ENCODE data around the gene SLC23A3.

The SLC23A3 gene

DNA sequence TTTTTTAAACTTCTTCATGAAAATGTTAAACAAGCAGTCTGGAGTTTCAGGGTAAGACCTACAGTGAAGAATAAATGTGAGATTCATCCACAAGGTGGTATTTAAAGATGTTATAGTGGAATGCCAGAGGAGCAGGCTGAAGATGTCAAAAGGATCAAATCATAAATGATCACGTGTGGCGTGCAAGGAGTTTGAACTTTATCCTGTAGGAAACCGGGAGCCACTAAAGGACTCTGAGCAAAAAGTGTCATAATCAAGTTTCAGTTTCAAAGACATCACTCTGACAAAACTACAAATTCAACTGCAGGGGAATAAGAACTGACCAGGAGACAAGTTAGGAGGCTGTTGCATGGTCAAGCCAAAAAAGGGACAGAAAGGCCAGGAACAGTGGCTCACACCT, 29.1 kb downstream of the SLC23A3 start:
- no peak for DNase-seq

- no peak for DNase-seq
These were observed 35.9 kb downstream of the SLC23A3 start for GRCh38 chr2:219133976-219134375.

DNA sequence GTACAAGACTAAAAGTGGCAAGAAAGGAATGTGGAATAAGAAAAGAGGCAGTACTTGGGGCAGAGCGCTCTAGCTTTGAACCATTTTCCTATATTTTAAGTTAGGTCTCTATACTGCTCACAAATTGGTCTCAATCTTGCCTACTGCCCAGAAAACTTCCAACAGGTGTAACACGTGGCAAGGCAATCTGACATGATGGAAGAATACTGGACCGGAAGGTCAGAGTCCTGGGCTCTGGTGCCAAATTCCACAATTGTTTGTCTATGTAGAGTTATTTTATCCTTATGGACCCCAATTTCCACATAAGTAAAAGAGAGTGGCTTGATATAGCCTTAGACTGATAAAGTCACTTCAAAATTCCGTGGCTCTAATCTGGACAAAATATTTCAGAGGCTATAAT, 38.1 kb downstream of the SLC23A3 start:
- no peak for DNase-seq

- DNase-seq: no peak
These were observed 38.5 kb downstream of the SLC23A3 start for GRCh38 chr2:219131327-219131726.

- DNase-seq: no peak
These were observed 40.2 kb downstream of the SLC23A3 start for GRCh38 chr2:219129589-219129988.

- no peak for DNase-seq
These were observed 41.4 kb downstream of the SLC23A3 start for GRCh38 chr2:219128396-219128795.

DNA sequence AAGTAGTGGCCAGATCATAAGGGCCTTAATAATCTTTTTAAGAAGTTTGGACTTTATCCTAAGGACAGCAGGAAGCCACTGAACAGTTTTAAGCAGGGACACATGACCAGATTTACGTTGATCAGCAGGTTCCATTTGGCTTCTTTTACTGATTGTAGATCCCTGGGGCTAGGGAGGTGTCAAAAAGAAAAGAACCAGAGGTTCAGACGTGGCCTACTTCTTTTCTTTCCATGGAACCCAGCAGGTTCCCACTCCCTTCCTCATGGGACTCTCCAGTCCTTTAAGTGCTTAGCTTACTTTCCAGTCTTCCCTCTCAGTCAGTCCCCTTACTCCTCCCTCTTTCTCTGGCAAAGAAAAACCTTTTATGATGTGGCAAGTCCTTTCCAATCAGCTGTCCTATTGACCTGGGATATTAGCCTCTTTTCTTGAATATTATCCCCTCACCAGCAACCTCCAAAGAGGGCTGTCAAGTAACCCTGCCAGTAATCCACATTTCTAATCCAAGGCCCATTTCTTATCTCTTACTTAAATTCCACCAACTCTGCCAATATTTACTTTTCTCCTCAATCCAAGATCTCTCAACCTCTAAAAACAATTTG, 42.7 kb downstream of the SLC23A3 start:
- no peak for DNase-seq

DNA sequence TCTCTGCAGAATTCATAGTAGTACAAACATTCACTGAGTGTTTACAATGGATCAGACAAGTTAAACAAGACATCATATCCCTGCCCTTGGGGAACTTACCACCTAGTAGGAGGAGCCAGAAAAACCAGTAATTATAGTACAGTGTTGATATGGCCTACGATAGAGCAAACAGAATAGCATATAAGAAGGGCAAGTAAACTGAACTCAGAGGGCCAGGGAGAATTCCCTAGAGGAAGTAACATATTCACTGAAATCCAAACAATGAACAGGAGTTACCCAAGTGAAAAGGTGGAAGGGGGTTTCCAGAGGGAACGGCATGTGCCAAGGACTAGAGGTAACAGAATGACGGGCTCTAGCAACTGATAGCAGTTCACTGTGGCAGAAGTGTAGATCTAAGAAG, 43.3 kb downstream of the SLC23A3 start:
- DNase-seq: no peak

- no peak for DNase-seq
These were observed 44.0 kb downstream of the SLC23A3 start for GRCh38 chr2:219125886-219126270.

DNA sequence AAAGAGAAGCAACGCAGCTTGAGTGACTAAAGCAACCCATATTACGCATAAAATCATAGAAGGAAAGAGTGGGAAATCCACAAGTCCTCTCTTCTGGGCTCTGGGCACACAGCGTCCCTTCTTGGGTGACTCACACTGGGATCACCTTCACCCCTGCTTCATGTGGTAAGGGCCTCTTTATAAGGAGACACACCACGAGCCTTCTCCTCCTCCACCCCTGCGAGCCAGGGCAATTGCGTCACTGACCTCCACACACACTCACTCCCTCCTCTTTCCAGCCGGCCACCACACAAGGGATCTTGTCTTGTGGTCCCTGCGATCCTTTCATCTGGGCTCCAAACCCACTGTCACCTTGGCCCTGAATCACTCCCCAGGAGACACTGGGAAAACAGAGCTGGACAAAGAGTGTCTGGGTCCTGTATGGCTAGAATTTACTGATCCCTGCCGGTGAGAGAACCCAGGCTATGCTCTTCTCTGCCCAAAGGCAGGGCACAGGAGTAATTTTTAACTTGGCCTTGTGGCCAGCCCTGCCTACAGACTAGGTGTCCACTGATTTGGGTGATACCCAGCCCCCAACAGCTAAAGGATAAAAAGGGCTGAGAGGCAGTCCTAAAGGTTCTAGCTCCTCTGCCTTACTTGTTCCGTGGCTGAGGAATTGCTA, 44.5 kb downstream of the SLC23A3 start:
- peak; percentile 3 for DNase-seq

DNA sequence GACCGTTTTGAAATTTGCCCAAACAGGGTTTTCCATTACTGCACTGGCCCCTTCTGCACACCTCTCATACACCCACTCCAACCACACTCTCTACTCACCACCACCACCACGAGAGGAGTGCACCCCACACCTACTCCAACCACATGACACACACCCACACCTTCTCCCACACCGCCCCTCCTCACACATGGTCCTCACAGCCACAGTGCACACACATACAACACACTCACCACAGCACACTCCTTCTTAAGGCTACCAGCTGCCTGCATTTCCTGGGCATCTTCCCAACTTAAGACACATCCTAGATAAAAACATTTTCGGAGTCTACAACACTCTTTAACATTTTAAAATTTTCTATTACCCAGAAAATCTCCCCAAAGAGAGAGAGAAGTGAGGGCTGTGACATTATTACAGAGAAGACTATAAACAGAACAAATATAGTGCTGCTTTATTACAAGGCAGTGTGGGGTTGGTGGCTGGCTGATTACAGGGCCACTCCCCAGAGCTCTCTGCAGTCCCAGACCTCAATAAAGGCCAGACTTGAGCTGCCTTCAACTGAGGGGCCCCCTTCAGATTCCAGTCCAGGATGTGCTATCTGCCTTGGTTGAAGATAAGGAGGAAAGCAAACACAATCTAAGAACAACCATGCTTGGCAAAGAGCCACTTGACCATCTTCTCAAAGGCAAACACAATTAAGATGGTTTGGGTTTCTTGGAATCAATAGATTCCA, 45.3 kb downstream of the SLC23A3 start:
- peak; percentile 22 for DNase-seq

- no peak for DNase-seq
These were observed 46.3 kb downstream of the SLC23A3 start for GRCh38 chr2:219123356-219124135.

DNA sequence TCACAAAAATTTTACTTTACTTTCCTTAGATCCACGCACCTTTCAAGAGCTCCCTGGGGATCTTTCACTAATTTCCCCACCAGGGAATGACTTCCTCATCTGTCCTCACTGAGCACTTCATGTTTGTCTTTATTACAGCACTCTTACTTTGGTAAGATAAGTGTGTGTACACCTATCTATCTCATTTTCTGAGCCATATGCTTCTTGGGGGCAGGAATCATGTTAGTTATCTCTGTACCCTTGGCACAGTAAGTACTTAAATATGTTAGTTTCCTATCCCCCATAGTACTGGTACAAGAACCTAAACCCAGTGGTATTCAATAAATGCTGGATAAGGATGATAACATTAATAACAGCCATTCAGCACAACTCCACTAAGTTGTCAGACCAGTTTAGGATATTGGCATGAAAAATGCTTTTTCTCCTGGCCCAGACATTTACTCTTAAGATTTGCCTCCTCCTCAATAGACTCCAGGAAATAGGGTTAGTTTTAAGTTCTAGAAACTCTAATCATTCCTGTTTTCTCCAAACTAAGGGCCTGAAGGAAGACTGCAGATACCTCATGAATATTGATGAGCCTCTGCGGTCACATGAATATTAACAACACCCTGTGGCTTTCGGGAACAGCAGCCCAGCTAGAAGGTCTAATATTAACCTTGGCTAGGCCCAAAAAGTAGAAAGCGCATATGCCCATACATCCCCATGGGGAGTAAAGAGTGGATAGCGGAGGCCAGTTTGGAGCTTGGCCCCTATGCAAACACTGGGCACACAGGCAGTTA, 47.4 kb downstream of the SLC23A3 start:
- no peak for DNase-seq

GRCh38 chr2:219120082-219120481, 49.7 kb downstream of the SLC23A3 start:
- DNase-seq: no peak

- peak; percentile 59 for DNase-seq
These were observed 50.3 kb downstream of the SLC23A3 start for GRCh38 chr2:219119422-219120043.

- DNase-seq: no peak
These were observed 51.3 kb downstream of the SLC23A3 start for GRCh38 chr2:219118504-219118903.

DNA sequence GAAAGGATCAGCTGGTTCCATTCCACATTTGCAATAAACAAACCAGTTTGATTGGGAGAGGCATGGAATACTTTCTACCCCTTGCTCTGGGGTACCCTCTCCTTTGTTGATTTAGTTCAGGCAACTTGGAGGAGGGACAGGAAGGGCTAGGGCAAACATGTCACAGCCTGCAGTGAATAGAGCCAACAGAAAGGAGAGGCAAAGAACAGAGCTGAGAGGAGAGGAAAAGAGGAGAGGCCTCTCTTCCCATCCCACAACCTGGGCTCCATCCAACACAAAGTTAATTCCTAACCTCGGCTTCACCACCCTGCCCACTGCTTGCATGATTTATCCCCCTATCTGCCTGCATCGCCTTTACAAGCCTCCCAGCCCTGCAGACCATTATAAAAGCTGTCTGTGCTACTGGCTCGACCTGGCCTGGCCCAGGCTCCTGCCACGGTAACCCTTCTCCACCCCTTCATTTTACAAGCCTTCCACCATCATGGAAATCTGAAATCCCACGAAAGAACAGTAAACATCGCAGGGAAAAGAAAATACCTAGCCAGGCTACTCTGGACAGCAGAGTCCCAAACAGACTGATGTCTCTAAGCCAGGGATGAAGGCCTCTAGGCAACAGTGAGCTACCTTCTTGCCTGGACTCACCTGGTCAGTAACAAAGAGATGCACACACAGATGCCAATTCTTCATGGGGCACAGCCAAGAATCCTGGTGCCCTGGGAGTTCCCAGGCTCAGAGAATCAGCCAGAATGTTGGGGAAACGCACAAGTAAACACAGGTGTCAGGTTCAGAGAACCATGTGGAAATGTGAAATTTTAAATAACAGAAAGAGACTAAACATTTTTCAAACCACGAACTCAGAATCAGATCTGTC, 52.8 kb downstream of the SLC23A3 start:
- no peak for DNase-seq

DNA sequence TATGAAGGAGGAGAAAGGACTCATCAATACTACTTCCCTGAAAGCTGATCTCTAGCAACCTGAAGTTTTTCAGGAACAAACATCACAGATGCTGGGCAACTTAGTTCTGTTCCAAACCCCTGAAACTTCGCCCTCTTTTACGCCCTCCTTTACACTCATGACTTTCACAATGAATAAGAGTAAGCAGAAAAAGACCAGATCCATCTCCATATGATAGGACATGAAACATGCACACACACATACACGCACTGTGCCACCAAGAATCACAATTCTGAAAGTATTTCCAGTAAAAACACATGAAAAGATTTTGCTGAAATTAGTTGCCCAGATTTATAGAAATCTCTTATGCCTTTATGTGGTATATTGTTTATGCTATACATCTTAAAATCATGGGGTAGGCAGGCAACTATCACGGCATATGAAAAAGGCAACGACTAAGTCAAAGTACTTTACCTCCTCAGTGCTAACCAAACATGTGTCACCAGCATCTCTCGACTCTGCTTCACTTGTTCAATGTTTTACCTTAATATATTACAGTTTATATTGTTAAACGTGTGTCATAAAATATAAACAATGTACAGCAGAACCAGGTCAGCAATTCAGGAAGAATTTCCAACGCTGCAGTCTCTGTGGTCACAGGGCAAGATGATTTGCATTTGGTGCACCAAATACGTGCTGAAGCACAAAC, 57.0 kb downstream of the SLC23A3 start:
- no peak for DNase-seq

DNA sequence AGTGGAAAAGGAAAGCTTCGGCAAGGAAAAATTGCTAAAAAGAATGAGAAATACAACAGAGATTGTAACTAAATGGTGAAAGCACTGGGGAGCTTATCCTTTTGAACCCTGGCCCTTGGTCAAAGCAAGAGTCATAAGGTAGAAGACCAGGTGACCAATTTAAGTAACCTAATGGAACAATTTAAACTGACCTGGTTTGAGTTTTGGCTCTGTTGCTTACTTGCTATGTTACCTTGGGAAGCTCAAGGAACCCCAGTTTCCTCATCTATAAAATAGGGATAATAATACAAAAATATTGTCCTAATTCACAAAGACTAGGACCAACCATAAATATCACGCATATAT, 57.8 kb downstream of the SLC23A3 start:
- DNase-seq: no peak
